RWPE2 (cell line): Measurements from ENCODE around the gene TIMM44.

Experiments used
- ATAC-seq: fragments of 200-7000 bp; cut with Tn5 transposase; 3 replicates; pipeline ENCODE4 v1.9.1; 2021; ENCODE audit warnings: low read depth
- DNase-seq: peaks from one replicate; pipeline ENCODE4 v3.0.0-alpha.2; 2020; ENCODE audit warnings: low spot score
- H3K27ac ChIP-seq: fragments of 450-650 bp; 2 replicates; pipeline ENCODE4 v1.5.1; 2017; ENCODE audit warnings: mild to moderate bottlenecking; ENCODE audit not compliant: poor library complexity, severe bottlenecking
- H3K27me3 ChIP-seq: fragments of 250-450 bp; sonication (Bioruptor Pico); 2 replicates; pipeline ENCODE4 v1.5.1; 2021; ENCODE audit warnings: mild to moderate bottlenecking, moderate library complexity; ENCODE audit not compliant: insufficient read depth, poor library complexity, severe bottlenecking
- H3K36me3 ChIP-seq: fragments of 250-450 bp; sonication (Bioruptor Pico); 2 replicates; pipeline ENCODE4 v1.5.1; 2020; ENCODE audit warnings: low read depth, mild to moderate bottlenecking, moderate library complexity
- H3K4me1 ChIP-seq: fragments of 250-450 bp; sonication (Bioruptor Pico); 2 replicates; pipeline ENCODE4 v1.5.1; 2021; ENCODE audit warnings: mild to moderate bottlenecking, moderate library complexity; ENCODE audit not compliant: insufficient read depth, poor library complexity, severe bottlenecking
- H3K4me3 ChIP-seq: fragments of 250-450 bp; sonication (Bioruptor Pico); 2 replicates; pipeline ENCODE4 v1.5.1; 2021; ENCODE audit warnings: mild to moderate bottlenecking, moderate library complexity; ENCODE audit not compliant: severe bottlenecking
- H3K9me3 ChIP-seq: fragments of 250-450 bp; sonication (Bioruptor Pico); 2 replicates; pipeline ENCODE4 v1.5.1; 2021; ENCODE audit warnings: mild to moderate bottlenecking, moderate library complexity; ENCODE audit not compliant: severe bottlenecking
- TF ChIP-seq, protein P1 (sequence below): fragments of 450-650 bp; IDR thresholded peaks from one replicate; pipeline ENCODE4 v1.5.1; 2017; ENCODE audit warnings: mild to moderate bottlenecking, moderate library complexity; ENCODE audit not compliant: poor library complexity, severe bottlenecking

TIMM44 gene

DNA sequence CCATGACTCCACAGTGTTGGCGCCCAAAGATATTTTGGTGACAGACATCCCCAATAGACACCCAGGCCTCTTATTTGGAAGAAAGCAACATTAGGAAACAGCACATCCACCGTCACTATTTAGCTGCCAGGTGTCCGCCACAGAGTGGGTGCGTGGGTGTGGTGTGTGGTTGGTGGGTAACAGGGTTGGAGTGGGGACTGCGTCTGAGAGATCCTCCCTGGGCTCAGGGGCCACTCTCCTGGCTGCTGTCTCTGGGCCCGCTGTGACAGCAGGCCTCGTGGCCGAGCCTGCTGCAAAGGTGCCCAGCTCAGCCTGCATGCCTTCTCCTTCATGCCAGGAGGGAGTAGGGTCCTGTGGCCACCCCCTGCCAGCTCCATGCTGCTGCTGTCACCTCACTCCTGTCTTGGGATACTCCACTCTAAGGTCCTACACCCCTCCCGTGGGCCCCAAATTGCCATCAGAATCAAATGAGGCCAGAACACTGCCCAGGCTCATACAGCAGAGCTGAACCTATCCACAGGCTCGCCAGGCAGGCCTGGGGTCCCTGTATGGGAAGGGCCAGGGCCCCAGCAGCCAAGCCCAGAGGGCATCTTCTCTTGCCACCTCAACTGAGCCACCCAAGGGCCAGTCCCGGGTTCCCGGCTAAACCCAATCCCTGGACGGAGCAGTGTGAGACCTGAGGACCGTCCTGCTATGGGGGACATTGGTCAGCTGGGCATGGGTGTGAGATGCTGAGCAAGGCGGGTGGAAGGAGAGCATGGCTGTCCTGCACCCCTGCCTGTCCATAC, 24.7 kb upstream of the TIMM44 start:
- ATAC-seq = no peak
- H3K9me3 ChIP-seq = no peaks in the 10 kb centered on the region
- no peaks in the 10 kb centered on the region for H3K27me3 ChIP-seq
- no peak overlapping the region for H3K4me3 ChIP-seq
- peaks cover 68% of the 10 kb centered on the region for H3K36me3 ChIP-seq
- no peaks in the 10 kb centered on the region for H3K4me1 ChIP-seq
- DNase-seq = no peak
- no peak overlapping the region for H3K27ac ChIP-seq
- TF ChIP-seq, protein P1, sequence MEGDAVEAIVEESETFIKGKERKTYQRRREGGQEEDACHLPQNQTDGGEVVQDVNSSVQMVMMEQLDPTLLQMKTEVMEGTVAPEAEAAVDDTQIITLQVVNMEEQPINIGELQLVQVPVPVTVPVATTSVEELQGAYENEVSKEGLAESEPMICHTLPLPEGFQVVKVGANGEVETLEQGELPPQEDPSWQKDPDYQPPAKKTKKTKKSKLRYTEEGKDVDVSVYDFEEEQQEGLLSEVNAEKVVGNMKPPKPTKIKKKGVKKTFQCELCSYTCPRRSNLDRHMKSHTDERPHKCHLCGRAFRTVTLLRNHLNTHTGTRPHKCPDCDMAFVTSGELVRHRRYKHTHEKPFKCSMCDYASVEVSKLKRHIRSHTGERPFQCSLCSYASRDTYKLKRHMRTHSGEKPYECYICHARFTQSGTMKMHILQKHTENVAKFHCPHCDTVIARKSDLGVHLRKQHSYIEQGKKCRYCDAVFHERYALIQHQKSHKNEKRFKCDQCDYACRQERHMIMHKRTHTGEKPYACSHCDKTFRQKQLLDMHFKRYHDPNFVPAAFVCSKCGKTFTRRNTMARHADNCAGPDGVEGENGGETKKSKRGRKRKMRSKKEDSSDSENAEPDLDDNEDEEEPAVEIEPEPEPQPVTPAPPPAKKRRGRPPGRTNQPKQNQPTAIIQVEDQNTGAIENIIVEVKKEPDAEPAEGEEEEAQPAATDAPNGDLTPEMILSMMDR = no peak

DNA sequence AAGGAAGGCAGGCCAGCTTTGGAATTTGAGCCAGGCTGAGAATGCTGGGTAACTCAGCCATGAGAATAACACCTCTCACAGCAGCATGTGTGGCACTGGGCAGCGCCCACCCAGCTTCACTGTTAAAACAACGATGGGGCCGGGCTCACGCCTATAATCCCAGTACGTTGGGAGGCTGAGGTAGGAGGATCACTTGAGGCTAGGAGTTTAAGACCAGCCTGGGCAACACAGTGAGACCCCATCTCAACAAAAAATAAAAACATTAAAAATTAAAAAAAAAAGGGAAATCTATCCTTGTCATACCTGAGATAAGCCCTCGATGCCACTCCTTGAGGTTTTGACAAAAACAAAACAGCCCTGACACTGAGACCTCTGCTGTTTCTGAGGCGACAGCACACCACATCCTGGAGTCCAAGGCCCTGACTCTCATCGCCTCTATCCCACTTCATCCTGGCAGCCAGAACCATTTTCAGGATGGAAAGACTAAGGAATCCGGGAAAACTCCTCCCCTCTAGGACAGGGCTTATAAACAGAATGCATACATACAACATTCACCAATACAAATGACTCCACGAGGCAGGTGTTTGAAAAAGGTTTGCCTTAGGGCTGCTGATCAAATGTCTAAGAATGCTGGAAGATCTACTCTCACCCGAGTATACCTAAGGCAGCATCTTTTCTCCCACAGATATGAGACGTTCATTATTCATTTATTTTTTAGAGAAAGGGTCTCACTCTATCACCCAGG, 22.6 kb upstream of the TIMM44 start:
- DNase-seq = no peak
- Histone ChIP-seq H3K4me3 (no peak overlapping the region), H3K27ac (no peak overlapping the region), H3K9me3 (no peaks in the 10 kb centered on the region), H3K27me3 (no peaks in the 10 kb centered on the region), H3K36me3 (peaks cover 76% of the 10 kb centered on the region), H3K4me1 (no peaks in the 10 kb centered on the region)
- TF ChIP-seq, protein P1 = no peak
- ATAC-seq = no peak

DNA sequence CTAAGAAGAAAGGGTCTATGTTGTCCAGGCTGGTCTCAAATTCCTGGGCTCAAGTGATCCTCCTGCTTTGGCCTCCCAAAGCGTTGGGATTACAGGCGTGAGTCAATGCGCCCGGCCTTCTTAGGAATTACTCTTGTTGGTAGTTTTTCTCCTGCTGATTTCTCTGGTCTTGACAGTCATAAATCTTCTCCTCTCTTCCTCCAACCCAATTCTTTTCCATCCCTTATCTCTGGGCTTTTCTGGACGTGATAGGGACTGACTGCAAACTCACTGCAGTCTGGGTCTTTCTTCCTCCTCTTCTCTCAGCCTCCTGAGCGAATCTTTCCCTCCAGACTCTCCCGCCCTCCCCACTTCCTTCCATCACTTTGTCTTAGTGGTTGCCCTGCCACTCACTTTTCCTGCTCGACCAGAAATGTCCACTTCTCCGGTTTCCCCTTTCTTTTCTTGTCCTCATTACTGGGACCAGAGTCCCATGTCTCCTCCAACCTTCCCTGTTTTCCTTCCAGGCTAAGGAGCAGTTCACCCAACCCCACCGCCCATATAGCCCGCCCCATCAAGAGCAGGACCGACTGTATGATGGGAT, 21.9 kb upstream of the TIMM44 start:
- no peak overlapping the region for H3K27ac ChIP-seq
- peaks cover 69% of the 10 kb centered on the region for H3K36me3 ChIP-seq
- H3K9me3 ChIP-seq = no peaks in the 10 kb centered on the region
- no peak for DNase-seq
- TF ChIP-seq, protein P1 = no peak
- no peak for ATAC-seq
- H3K27me3 ChIP-seq = no peaks in the 10 kb centered on the region
- no peak overlapping the region for H3K4me3 ChIP-seq
- no peaks in the 10 kb centered on the region for H3K4me1 ChIP-seq

DNA sequence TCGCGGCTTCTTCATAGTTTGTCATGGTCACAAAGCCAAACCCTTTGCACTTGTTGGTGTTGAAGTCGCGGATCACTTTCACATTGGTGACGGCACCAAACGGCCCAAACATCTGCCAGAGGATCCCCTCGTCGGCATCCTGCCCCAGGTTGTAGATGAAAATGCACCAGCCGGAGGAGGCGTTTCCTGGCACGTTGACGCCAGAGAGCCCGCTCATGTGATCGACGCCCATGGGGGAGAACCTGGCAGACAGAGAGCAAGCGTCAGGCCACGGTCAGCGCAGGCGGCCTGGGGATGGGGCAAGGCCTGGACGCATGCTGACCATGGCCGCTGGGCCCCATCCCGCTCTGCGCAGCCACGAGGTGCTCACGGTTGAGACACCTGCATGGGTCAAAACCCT, 20.1 kb upstream of the TIMM44 start:
- H3K36me3 ChIP-seq = peaks cover 60% of the 10 kb centered on the region
- no peaks in the 10 kb centered on the region for H3K27me3 ChIP-seq
- H3K9me3 ChIP-seq = no peaks in the 10 kb centered on the region
- H3K4me1 ChIP-seq = no peaks in the 10 kb centered on the region
- no peak for DNase-seq
- TF ChIP-seq, protein P1 = no peak
- no peak overlapping the region for H3K27ac ChIP-seq
- no peak overlapping the region for H3K4me3 ChIP-seq
- ATAC-seq = no peak
